Large intestine (tissue), 3 donors: ENCODE measurements around the gene BRD9. TPM values are rescaled to one million over a fixed set of nuclear protein-coding genes. Genes with fewer than 3 reads are reported as not detected.
"Not testable (repeated sequence)": the region's sequence is repeated elsewhere in the genome, so short reads cannot be mapped to it uniquely, and the experiment has no call there.

ENCODE experiments used
- DNase-seq, 2 donors: peaks; one replicate each; pipeline versions ENCODE4 v3.0.0 to v3.0.0-alpha.2; 2013
- H3K27ac ChIP-seq: one replicate; pipeline ENCODE4 v1.5.1; 2013; ENCODE audit warnings: low read length
- H3K27me3 ChIP-seq: 2 replicates; pipeline ENCODE4 v1.6.1; 2013; ENCODE audit warnings: low read length; ENCODE audit not compliant: control insufficient read depth, insufficient read depth
- H3K36me3 ChIP-seq: 2 replicates; pipeline ENCODE4 v1.6.1; 2013; ENCODE audit warnings: low read length; ENCODE audit not compliant: control insufficient read depth, insufficient read depth
- H3K4me1 ChIP-seq: one replicate; pipeline ENCODE4 v1.6.1; 2013; ENCODE audit warnings: low read length; ENCODE audit not compliant: control insufficient read depth, insufficient read depth
- H3K4me3 ChIP-seq: one replicate; pipeline ENCODE4 v1.5.1; 2013; ENCODE audit warnings: low read length
- H3K9me3 ChIP-seq: one replicate; pipeline ENCODE4 v1.6.1; 2013; ENCODE audit warnings: mild to moderate bottlenecking, low read depth, low read length, moderate library complexity; ENCODE audit not compliant: control insufficient read depth
- WGBS: methylation state at CpG from one replicate; pipeline ENCODE4 v1.1.5; 2013; ENCODE audit warnings: low lambda C conversion rate; ENCODE audit not compliant: insufficient coverage; 5-methylcytosine and 5-hydroxymethylcytosine counted together
- polyA plus RNA-seq: library from polyadenylated mRNA; unstranded; fragments of 120-200 nt; gene quantifications from one replicate; pipeline ENCODE4 v1.2.1, GENCODE V29; 2013

The BRD9 gene
- polyA plus RNA-seq, 1 donor: 36.2 TPM

- Histone ChIP-seq H3K36me3 (no peaks in the 10 kb centered on the region), H3K27ac (no peak overlapping the region), H3K4me3 (no peak overlapping the region), H3K4me1 (peaks cover 6% of the 10 kb centered on the region), H3K9me3 (no peaks in the 10 kb centered on the region), H3K27me3 (peaks cover 5% of the 10 kb centered on the region)
- no CpG with 5 or more reads among the region's 17 CpGs for WGBS
- no peak for DNase-seq
Measured at GRCh38 chr5:922436-923280, 30.1 kb upstream of the BRD9 start.

GRCh38 chr5:921456-922435 lies 29.1 kb upstream of the BRD9 start:
- Histone ChIP-seq H3K27me3 (peaks cover 5% of the 10 kb centered on the region), H3K9me3 (no peaks in the 10 kb centered on the region), H3K27ac (no peak overlapping the region), H3K36me3 (peaks cover 4% of the 10 kb centered on the region), H3K4me3 (no peak overlapping the region), H3K4me1 (peaks cover 6% of the 10 kb centered on the region)
- no peak for DNase-seq
- 100% methylated on average over 1 of the region's 9 CpGs for WGBS

- H3K36me3 ChIP-seq: peaks cover 12% of the 10 kb centered on the region
- no peak overlapping the region for H3K4me3 ChIP-seq
- no peaks in the 10 kb centered on the region for H3K9me3 ChIP-seq
- H3K27ac ChIP-seq: no peak overlapping the region
- no peaks in the 10 kb centered on the region for H3K4me1 ChIP-seq
- no CpG with 5 or more reads among the region's 7 CpGs for WGBS
- no peaks in the 10 kb centered on the region for H3K27me3 ChIP-seq
- no peak for DNase-seq
Measured at GRCh38 chr5:920321-920720, 27.7 kb upstream of the BRD9 start.

GRCh38 chr5:919356-920000 lies 26.9 kb upstream of the BRD9 start:
- Histone ChIP-seq H3K27me3 (no peaks in the 10 kb centered on the region), H3K9me3 (no peaks in the 10 kb centered on the region)

GRCh38 chr5:918717-919116 lies 26.1 kb upstream of the BRD9 start:
- not testable (repeated sequence) for H3K9me3 ChIP-seq, H3K27me3 ChIP-seq, H3K4me1 ChIP-seq, H3K27ac ChIP-seq, DNase-seq, H3K4me3 ChIP-seq
- H3K36me3 ChIP-seq: peaks cover 19% of the 10 kb centered on the region
- no CpG with 5 or more reads among the region's 5 CpGs for WGBS

More at GRCh38 chr5:919356-920000, 26.9 kb upstream of the BRD9 start:
- Histone ChIP-seq H3K4me3 (no peak overlapping the region), H3K4me1 (no peaks in the 10 kb centered on the region), H3K36me3 (peaks cover 15% of the 10 kb centered on the region), H3K27ac (no peak overlapping the region)
- no CpG with 5 or more reads among the region's 9 CpGs for WGBS
- no peak for DNase-seq

DNA sequence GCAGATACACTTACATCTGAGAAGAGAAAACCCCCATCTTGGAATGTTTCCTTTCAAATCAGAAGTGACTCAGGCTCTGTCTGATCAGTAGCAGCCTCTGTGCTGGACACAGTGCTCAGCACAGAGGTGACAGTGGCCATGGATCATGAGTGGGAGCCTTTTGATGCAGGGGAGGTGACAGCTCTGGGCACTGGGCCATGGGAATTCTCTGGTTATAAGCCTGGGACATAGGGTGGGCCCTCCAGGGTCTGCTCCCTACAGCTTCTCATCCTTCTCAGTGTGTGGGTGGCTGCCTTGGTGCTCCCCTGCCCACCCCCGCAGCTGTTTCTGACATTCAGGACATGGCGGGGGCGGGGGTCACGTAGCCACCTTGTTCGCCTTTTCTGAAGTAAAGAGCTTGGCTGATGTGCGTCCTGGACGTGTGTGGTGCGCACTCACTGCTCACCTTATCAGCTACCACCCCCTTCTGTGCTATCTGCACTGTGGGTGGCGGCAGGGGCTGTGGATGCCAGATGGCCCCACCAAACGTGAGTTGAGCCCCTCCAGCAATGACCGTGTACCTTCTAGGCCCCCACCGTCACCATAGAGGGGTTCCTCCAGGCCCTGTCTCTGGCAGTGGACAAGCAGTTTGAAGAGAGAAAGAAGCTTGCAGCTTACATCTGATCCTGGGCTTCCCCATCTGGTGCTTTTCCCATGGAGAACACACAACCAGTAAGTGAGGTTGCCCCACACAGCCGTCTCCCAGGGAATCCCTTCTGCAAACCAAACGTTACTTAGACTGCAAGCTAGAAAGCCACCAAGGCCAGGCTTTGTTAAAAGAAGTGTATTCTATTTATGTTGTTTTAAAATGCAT lies 24.1 kb upstream of the BRD9 start:
- no peaks in the 10 kb centered on the region for H3K27me3 ChIP-seq

DNA sequence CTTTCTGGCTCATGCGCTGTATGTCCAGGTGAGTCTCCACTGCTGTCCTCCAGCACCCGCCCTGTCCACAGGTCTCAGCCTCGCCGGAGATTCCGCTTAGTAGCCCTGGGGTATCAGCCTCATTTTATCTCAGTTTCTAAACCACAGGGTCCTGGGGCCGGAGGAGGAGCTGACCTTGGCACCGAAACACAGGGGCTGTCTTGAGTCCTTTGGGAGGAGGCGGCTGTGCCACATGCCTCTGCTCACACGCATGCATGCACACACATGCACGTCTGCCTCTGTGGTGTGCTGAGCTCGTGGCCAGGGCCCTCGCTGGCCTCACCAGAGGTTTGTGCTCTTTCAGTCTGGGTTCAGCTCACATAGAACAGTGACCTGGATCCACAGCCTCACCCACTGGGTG lies 23.3 kb upstream of the BRD9 start:
- Histone ChIP-seq H3K27ac (no peak overlapping the region), H3K27me3 (no peaks in the 10 kb centered on the region), H3K9me3 (no peaks in the 10 kb centered on the region), H3K36me3 (peaks cover 20% of the 10 kb centered on the region), H3K4me1 (no peaks in the 10 kb centered on the region), H3K4me3 (no peak overlapping the region)
- no peak for DNase-seq
- no CpG with 5 or more reads among the region's 12 CpGs for WGBS

More for the DNA sequence above, 24.1 kb upstream of the BRD9 start:
- 90% methylated on average over 2 of the region's 14 CpGs for WGBS
- peaks cover 20% of the 10 kb centered on the region for H3K36me3 ChIP-seq
- no peak overlapping the region for H3K27ac ChIP-seq
- no peaks in the 10 kb centered on the region for H3K9me3 ChIP-seq
- H3K4me3 ChIP-seq: no peak overlapping the region
- no peaks in the 10 kb centered on the region for H3K4me1 ChIP-seq
- no peak for DNase-seq

GRCh38 chr5:915346-915745 lies 22.7 kb upstream of the BRD9 start:
- not testable (repeated sequence) for H3K9me3 ChIP-seq, H3K27ac ChIP-seq, H3K27me3 ChIP-seq, DNase-seq, H3K4me1 ChIP-seq, H3K4me3 ChIP-seq
- WGBS: 100% methylated on average over 5 of the region's 12 CpGs
- peaks cover 22% of the 10 kb centered on the region for H3K36me3 ChIP-seq

- DNase-seq: no peak
- Histone ChIP-seq H3K4me1 (no peaks in the 10 kb centered on the region), H3K27me3 (no peaks in the 10 kb centered on the region), H3K36me3 (peaks cover 25% of the 10 kb centered on the region), H3K4me3 (no peak overlapping the region), H3K9me3 (no peaks in the 10 kb centered on the region), H3K27ac (no peak overlapping the region)
- WGBS: 80% methylated on average over 1 of the region's 7 CpGs
Measured at GRCh38 chr5:914612-915011, 22.0 kb upstream of the BRD9 start.
